Measurements from ENCODE around the gene SGCA.
A peak's percentile ranks its signal among the peaks of the same experiment; 100 is the strongest.

SGCA gene

GRCh38 chr17:50210240-50211225, 44.7 kb downstream of the SGCA start:
- DNase-seq: no peak

GRCh38 chr17:50211249-50212120, 45.7 kb downstream of the SGCA start:
- no peak for DNase-seq

GRCh38 chr17:50212121-50212843, 46.5 kb downstream of the SGCA start:
- DNase-seq: no peak

- peak; percentile 47 for DNase-seq
These were observed 47.5 kb downstream of the SGCA start for GRCh38 chr17:50213026-50214022.

GRCh38 chr17:50214976-50215760, 49.4 kb downstream of the SGCA start:
- no peak for DNase-seq

- no peak for DNase-seq
These were observed 51.8 kb downstream of the SGCA start for GRCh38 chr17:50217591-50217990.

GRCh38 chr17:50218071-50218759, 52.4 kb downstream of the SGCA start:
- no peak for DNase-seq

GRCh38 chr17:50218771-50219315, 53.0 kb downstream of the SGCA start:
- DNase-seq: no peak

- no peak for DNase-seq
These were observed 53.5 kb downstream of the SGCA start for GRCh38 chr17:50219342-50219741.

- DNase-seq: no peak
These were observed 54.2 kb downstream of the SGCA start for GRCh38 chr17:50219939-50220465.

GRCh38 chr17:50220811-50221210, 55.0 kb downstream of the SGCA start:
- DNase-seq: no peak

- no peak for DNase-seq
These were observed 55.6 kb downstream of the SGCA start for GRCh38 chr17:50221266-50221863.

GRCh38 chr17:50221864-50222545, 56.2 kb downstream of the SGCA start:
- DNase-seq: no peak

GRCh38 chr17:50222922-50223321, 57.1 kb downstream of the SGCA start:
- DNase-seq: no peak
